ENCODE measurements around the gene GLB1L2.

Gene GLB1L2

GRCh38 chr11:134402910-134403309 is 71.1 kb downstream of the GLB1L2 start:
- POLR2A ChIA-PET: no interaction called here
- TF ChIP-seq, protein P1, sequence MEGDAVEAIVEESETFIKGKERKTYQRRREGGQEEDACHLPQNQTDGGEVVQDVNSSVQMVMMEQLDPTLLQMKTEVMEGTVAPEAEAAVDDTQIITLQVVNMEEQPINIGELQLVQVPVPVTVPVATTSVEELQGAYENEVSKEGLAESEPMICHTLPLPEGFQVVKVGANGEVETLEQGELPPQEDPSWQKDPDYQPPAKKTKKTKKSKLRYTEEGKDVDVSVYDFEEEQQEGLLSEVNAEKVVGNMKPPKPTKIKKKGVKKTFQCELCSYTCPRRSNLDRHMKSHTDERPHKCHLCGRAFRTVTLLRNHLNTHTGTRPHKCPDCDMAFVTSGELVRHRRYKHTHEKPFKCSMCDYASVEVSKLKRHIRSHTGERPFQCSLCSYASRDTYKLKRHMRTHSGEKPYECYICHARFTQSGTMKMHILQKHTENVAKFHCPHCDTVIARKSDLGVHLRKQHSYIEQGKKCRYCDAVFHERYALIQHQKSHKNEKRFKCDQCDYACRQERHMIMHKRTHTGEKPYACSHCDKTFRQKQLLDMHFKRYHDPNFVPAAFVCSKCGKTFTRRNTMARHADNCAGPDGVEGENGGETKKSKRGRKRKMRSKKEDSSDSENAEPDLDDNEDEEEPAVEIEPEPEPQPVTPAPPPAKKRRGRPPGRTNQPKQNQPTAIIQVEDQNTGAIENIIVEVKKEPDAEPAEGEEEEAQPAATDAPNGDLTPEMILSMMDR (IDR thresholded peaks at IDR 0.05; ENCODE audit: control extremely low read depth, extremely low read depth, low read depth, missing control alignments): no peak
- CTCF ChIA-PET: no interaction called here
- DNase-seq (ENCODE audit: extremely low spot score): no peak

- ChIA-PET CTCF (no interaction called here), POLR2A (no interaction called here)
- TF ChIP-seq, protein P1 (IDR thresholded peaks at IDR 0.05; ENCODE audit: control extremely low read depth, extremely low read depth, low read depth, missing control alignments): no peak
- DNase-seq (ENCODE audit: extremely low spot score): no peak
Measured at GRCh38 chr11:134404575-134405341, 73.0 kb downstream of the GLB1L2 start.

GRCh38 chr11:134405436-134405835 is 73.6 kb downstream of the GLB1L2 start:
- CTCF ChIA-PET: no interaction called here
- POLR2A ChIA-PET: no interaction called here
- no peak for DNase-seq (ENCODE audit: extremely low spot score)
- TF ChIP-seq, protein P1 (IDR thresholded peaks at IDR 0.05; ENCODE audit: control extremely low read depth, extremely low read depth, low read depth, missing control alignments): no peak

- ChIA-PET CTCF (no interaction called here), POLR2A (no interaction called here)
- DNase-seq (ENCODE audit: extremely low spot score): no peak
- TF ChIP-seq, protein P1 (IDR thresholded peaks at IDR 0.05; ENCODE audit: control extremely low read depth, extremely low read depth, low read depth, missing control alignments): no peak
Measured at GRCh38 chr11:134405841-134406240, 74.1 kb downstream of the GLB1L2 start.

GRCh38 chr11:134406264-134407185 is 74.7 kb downstream of the GLB1L2 start:
- TF ChIP-seq, protein P1 (IDR thresholded peaks at IDR 0.05; ENCODE audit: control extremely low read depth, extremely low read depth, low read depth, missing control alignments): no peak
- DNase-seq (ENCODE audit: extremely low spot score): no peak
- ChIA-PET CTCF (no interaction called here), POLR2A (no interaction called here)

GRCh38 chr11:134407321-134407828 is 75.6 kb downstream of the GLB1L2 start:
- CTCF ChIA-PET: no interaction called here
- no peak for DNase-seq (ENCODE audit: extremely low spot score)
- POLR2A ChIA-PET: no interaction called here
- TF ChIP-seq, protein P1 (IDR thresholded peaks at IDR 0.05; ENCODE audit: control extremely low read depth, extremely low read depth, low read depth, missing control alignments): no peak
